GM12892 (cell line): ENCODE results near the gene ZNF688.

Experiments used
- POLR2AphosphoS5 ChIP-seq: IDR thresholded peaks from 2 replicates; pipeline ENCODE4 v1.6.1; 2011; ENCODE audit warnings: low read depth, low read length, control low read depth
- TAF1 ChIP-seq: IDR thresholded peaks from 2 replicates; pipeline ENCODE4 v1.6.1; 2011; ENCODE audit warnings: low read depth, mild to moderate bottlenecking, control low read depth, low read length, borderline replicate concordance

GRCh38 chr16:30567160-30567990, 4.1 kb downstream of the ZNF688 start:
- TF ChIP-seq TAF1 (no peak), POLR2AphosphoS5 (no peak)
